Eye (tissue), 1 donor: ENCODE results near the gene TOP2A.
A peak's percentile ranks its signal among the peaks of the same experiment; 100 is the strongest.

Experiments used
- DNase-seq: peaks from one replicate; pipeline ENCODE4 v3.0.0-alpha.2; 2015

TOP2A gene

GRCh38 chr17:40343219-40344119 is 74.2 kb downstream of the TOP2A start:
- DNase-seq, result peak; percentile 74

DNA sequence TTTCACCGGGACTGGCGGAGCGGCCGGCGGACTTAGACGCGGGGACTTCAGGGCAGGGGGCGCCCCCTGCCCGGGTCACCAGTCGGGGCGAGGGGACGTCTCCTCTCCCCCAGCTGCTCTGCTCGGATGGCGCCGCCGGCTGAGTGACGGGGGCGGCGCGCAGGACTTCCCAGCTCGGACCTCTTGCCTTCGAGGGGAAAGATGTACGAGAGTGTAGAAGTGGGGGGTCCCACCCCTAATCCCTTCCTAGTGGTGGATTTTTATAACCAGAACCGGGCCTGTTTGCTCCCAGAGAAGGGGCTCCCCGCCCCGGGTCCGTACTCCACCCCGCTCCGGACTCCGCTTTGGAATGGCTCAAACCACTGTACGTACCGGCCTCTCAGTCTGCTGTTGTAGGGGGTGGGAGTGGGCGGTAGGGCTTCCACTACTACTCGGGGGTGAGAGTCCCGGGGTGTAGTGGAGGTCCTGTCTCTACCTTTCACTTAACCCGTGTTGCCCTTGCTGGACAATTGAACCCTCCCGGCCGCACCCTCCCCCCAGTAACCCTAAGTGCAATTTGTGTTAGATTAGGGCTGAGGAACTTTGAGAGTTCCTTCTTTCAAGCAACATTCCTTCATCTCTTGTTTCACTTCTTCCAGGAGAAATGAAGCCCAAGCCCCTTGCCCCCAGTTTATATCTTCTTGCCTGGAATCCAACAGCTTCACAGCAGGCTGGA is 75.0 kb downstream of the TOP2A start:
- peak; percentile 63 for DNase-seq

DNA sequence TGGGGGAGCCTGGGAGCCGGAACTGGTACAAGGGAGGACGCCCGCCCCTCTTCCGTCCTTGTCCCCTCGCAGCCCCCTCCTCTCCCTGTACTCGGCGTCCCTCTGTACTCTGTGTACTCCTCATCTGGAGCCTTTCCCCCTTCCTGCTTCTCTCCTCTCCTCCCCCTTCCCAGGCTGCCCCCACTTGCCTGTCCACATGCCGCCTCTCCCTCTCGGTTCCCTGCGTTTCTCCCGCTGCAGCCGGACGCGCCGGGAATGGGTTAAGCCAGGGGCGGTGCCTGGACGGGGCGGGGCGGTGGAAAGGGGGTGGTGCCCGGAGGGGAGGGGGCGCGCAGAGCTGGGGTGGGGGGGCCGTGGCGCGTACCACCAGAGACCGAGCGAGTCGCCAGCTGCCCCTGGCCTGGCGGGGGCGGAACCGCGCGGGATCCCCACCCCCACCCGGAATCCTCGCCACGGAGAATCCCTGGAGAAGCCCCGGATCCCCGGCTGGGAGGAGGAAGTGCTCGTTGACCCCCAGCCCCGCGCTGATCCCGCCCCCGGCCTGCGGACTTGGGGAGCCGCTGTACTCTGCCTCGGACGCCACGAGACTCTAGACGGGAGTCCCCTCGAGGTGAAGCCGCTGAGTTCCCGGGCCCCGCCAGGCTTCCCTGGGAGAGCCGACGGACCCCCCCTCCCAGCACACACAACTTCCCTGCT is 75.7 kb downstream of the TOP2A start:
- DNase-seq, result peak; percentile 95

DNA sequence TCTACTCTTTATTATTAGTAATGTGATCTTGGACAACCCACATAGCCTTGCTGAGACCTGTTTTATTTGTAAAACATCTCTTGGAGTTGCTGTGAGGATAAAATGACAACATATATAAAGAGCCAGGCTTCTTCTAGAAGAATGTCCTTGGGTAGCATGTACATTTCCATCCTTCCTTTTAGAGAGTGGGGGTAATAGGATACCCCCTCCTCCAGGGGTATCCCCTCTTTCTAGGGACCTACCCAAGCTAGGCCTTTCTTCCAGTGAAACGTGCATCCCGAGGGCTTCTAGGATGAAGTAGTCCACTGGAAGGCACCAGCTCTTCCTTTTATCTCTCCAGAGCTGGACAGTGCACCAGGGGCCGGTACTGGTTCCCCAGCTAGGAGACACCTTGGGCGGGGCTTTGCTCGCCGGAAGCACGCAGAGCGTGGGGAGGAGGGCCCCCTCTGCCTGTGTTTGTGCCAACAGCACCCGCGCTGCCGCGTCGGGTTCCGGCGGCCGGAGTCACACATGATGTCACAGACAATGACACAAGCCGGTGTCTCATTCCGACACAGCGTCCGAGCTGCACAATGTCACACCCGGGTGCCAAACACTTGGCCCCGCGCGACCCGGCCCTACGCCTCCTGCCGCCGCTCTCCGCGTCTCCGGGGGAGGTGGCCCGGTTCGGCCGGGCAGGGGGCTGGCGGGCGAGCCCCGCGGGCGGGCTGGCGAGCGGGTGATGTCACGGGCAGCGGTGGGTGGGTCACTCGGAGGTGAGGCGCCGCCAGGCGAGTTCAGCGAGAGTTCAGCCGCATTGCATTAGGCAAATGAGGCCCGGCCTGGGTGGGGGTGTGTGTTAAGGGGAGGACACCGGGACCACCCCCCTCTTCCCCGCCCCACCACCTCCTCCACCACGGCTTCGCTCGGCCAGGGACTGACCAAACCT is 76.6 kb downstream of the TOP2A start:
- peak; percentile 90 for DNase-seq

- DNase-seq, result no peak
These were observed 77.4 kb downstream of the TOP2A start for GRCh38 chr17:40340327-40340726.

DNA sequence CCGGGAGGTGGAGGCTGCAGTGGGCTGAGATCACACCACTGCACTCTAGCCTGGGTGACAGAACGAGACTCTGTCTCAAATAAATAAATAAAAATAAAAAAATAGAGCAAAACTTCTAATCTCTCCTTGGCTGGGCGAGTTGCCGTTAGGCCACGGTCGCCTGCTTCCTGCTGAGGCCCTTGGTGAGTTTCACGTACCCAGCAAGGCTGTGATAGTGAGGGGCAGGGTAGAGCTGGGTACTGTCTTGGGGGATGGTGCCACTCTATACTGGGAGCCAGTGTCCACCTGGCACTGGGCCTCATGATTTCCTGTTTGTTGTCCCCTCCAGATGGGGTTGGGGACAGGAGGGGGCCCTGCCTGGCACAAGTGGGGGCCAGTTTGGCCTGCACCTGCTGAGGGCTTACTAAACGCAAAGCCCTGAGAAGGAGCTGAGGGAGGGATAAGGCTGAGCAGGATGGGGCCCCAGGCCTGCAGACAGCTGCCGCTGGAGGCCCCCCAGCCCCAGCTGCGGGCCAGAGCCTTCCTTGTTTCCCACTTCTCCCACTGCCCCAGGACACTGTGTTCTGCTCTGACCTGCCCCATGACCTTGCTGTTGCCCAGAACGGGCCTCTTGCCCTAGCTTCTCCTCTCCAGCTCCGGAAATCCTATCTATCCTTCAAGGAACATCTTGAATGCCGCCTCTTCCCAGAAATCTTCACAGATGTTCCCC is 78.6 kb downstream of the TOP2A start:
- no peak for DNase-seq
